Activated naive CD8-positive, alpha-beta T cell treated with anti-CD3 and anti-CD28 coated beads, Interleukin-2, amount 50 U/mL, for 24 hours (primary cell): ENCODE measurements around the gene MUC3A.
A peak's percentile ranks its signal among the peaks of the same experiment; 100 is the strongest.

ENCODE experiments used
- ATAC-seq: fragments of 150-1000 bp; cut with Tn5 transposase; one replicate; pipeline ENCODE4 v1.10.0; 2021
- DNase-seq: peaks from one replicate; pipeline ENCODE4 v3.0.0; 2021
- H3K27ac Mint-ChIP-seq: one replicate; pipeline ENCODE4 v1.8.0; 2021; ENCODE audit warnings: mild to moderate bottlenecking, mixed read lengths
- H3K27me3 Mint-ChIP-seq: one replicate; pipeline ENCODE4 v1.8.0; 2021; ENCODE audit warnings: mixed read lengths
- H3K36me3 Mint-ChIP-seq: one replicate; pipeline ENCODE4 v1.8.0; 2021; ENCODE audit warnings: low read depth, mixed read lengths
- H3K4me1 Mint-ChIP-seq: one replicate; pipeline ENCODE4 v1.8.0; 2021; ENCODE audit warnings: mixed read lengths
- H3K4me3 Mint-ChIP-seq: one replicate; pipeline ENCODE4 v1.8.0; 2021; ENCODE audit warnings: mild to moderate bottlenecking, moderate library complexity, mixed read lengths
- H3K9me3 Mint-ChIP-seq: one replicate; pipeline ENCODE4 v1.8.0; 2021; ENCODE audit warnings: mixed read lengths

The MUC3A gene

DNA sequence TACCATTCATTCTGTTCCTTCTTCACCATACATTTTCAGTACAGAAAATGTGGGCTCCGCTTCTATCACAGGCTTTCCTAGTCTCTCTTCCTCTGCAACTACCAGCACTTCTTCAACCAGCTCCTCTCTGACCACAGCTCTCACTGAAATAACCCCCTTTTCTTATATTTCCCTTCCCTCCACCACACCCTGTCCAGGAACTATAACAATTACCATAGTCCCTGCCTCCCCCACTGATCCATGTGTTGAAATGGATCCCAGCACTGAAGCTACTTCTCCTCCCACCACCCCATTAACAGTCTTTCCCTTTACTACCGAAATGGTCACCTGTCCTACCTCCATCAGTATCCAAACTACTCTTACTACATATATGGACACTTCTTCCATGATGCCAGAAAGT lies 10.6 kb downstream of the MUC3A start:
- Mint-ChIP-seq H3K4me1 (no peaks in the 10 kb centered on the region), H3K27ac (no peak overlapping the region), H3K4me3 (no peak overlapping the region), H3K27me3 (peaks cover 19% of the 10 kb centered on the region), H3K36me3 (no peaks in the 10 kb centered on the region), H3K9me3 (no peaks in the 10 kb centered on the region)
- DNase-seq (no peak), ATAC-seq (no peak)

DNA sequence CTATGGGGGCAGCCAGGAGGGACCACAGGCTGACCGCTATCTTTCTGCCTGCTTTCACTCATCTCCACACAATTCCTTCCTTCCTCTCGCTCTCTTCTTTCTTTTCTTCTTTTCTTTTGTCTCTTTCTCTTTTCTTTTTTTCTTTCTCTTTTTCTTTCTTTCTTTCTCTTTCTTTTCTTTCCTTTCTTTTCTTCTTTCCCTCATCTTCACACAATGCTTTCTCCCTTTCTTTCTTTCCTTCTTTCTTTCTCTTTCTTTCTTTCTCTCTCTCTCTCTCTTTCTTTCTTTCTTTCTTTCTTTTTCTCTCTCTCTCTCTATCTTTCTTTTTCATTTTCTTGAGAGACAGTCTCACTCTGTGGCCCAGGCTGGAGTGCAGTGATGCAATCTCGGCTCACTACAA lies 13.2 kb downstream of the MUC3A start:
- ATAC-seq (no peak), DNase-seq (no peak)
- peaks cover 40% of the 10 kb centered on the region for H3K27me3 Mint-ChIP-seq
- no peaks in the 10 kb centered on the region for H3K36me3 Mint-ChIP-seq
- no peaks in the 10 kb centered on the region for H3K9me3 Mint-ChIP-seq
- H3K27ac Mint-ChIP-seq = no peak overlapping the region
- H3K4me3 Mint-ChIP-seq = no peak overlapping the region
- peaks cover 14% of the 10 kb centered on the region for H3K4me1 Mint-ChIP-seq

DNA sequence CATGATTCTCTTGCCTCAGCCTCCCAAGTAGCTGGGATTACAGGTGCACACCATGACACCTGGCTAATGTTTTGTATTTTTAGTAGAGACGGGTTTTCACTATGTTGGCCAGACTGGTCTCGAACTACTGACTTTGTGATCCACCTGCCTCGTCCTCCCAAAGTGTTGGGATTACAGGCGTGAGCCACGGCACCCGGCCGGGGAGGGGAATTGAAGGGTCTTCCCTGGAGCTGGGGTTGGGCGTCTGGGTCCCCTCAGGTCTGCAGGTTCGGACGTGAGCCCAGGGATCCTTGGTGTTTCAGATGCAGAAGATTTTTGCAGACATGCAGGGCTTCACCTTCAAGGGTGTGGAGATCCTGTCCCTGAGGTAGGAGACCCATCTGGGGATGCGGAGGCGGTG lies 14.1 kb downstream of the MUC3A start:
- Mint-ChIP-seq H3K9me3 (no peaks in the 10 kb centered on the region), H3K27ac (no peak overlapping the region), H3K4me1 (peaks cover 15% of the 10 kb centered on the region), H3K36me3 (no peaks in the 10 kb centered on the region), H3K27me3 (peaks cover 48% of the 10 kb centered on the region), H3K4me3 (no peak overlapping the region)
- DNase-seq (no peak), ATAC-seq (no peak)

DNA sequence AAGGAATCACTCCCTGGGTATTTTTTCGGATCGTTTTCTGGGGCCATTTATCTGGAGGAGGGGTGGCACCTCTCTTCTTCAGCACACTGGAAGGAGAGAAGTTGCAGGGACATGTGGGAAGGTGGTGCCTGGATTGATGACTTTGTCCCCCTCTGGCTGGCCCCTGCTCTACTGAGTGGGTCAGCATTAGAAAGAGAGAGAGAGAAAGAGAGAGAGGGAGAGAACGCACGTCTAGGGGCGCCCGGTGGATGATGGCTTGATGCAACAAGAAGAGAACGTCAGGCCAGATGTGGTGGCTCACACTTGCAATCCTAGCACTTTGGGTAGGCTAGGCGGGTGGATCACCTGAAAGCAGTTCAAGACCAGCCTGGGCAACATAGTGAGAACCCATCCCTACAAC lies 14.5 kb downstream of the MUC3A start:
- Mint-ChIP-seq H3K9me3 (no peaks in the 10 kb centered on the region), H3K4me1 (peaks cover 15% of the 10 kb centered on the region), H3K27ac (no peak overlapping the region), H3K4me3 (no peak overlapping the region), H3K36me3 (no peaks in the 10 kb centered on the region), H3K27me3 (peaks cover 52% of the 10 kb centered on the region)
- ATAC-seq = no peak
- DNase-seq = no peak

DNA sequence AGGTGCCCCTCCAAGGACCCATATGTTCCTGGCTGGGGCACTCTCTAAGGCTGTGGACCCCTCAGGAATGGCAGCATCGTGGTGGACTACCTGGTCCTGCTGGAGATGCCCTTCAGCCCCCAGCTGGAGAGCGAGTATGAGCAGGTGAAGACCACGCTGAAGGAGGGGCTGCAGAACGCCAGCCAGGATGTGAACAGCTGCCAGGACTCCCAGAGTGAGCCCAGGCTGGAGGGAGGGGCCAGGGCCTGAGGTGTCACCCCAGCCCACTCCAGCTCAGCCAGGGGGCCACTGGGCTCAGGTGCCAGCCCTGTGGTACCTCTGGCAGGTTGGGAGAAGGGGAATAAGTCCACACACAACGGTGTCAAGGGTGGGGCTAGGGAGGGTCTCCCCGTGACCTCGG lies 15.3 kb downstream of the MUC3A start:
- Mint-ChIP-seq H3K4me1 (peaks cover 15% of the 10 kb centered on the region), H3K27ac (no peak overlapping the region), H3K36me3 (no peaks in the 10 kb centered on the region), H3K4me3 (no peak overlapping the region), H3K27me3 (peaks cover 59% of the 10 kb centered on the region), H3K9me3 (no peaks in the 10 kb centered on the region)
- DNase-seq (no peak), ATAC-seq (no peak)

DNA sequence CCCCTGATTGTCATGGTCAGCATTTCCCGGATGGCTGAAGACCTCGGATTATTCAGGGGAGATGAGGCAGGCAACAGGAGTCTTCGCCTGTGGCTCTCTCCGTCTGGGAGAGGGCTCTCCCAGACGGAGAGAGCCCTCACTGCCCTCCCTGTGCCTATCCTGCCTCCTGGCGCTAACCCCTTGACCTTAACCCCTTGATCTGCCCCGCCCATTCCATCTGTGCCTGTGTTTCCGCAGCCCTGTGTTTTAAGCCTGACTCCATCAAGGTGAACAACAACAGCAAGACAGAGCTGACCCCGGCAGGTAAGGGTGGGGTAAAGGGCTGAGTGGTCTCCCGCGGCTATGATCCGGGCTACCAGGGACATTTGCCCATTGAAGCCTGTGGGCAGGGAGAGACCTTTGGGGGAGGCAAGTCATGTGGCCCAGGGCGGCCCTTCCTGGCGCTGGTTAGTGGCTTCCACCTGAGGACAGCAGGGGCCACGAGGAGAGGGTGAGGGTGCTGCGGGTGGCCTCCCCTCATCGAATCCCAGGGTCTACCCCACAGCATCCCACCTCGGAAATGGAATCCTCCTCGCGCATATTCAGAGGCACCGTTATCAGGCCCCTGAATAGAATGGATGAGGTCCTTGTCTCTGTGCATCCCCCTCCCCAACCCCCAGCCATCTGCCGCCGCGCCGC lies 15.8 kb downstream of the MUC3A start:
- H3K27me3 Mint-ChIP-seq = peaks cover 59% of the 10 kb centered on the region
- no peak overlapping the region for H3K27ac Mint-ChIP-seq
- peak overlapping the region; percentile 56 for H3K4me3 Mint-ChIP-seq
- no peaks in the 10 kb centered on the region for H3K9me3 Mint-ChIP-seq
- ATAC-seq (no peak), DNase-seq (no peak)
- H3K4me1 Mint-ChIP-seq = peaks cover 15% of the 10 kb centered on the region
- H3K36me3 Mint-ChIP-seq = no peaks in the 10 kb centered on the region

DNA sequence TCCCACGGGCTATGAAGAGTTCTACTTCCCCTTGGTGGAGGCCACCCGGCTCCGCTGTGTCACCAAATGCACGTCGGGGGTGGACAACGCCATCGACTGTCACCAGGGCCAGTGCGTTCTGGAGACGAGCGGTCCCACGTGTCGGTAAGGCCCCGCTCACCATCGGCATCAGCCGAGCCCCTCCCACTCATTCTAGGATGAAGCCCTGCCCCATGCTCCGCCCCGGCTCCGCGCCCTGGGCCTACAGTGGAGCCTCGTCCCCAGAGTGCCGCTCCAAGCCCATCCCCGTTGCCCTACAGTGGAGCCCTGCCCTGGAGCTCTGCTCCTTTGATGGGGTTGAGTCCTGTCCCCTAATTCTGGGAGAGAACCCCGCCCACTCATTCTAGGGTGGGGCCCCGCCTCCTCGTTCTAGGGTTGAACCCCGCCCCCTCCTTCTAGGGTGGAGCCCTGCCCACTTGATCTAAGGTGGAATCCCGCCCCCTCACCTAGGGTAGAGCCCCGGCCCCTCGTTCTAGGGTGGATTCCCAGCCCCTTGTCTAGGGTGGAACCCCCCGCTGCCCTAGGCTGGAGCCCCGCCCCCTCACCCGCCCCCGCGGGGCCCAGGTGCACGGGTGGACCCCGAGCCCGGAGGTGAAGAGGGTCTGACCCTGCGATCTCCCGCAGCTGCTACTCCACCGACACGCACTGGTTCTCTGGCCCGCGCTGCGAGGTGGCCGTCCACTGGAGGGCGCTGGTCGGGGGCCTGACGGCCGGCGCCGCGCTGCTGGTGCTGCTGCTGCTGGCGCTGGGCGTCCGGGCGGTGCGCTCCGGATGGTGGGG lies 16.6 kb downstream of the MUC3A start:
- H3K4me3 Mint-ChIP-seq = peak overlapping the region; percentile 56
- no peak overlapping the region for H3K27ac Mint-ChIP-seq
- peaks cover 15% of the 10 kb centered on the region for H3K4me1 Mint-ChIP-seq
- peaks cover 62% of the 10 kb centered on the region for H3K27me3 Mint-ChIP-seq
- no peaks in the 10 kb centered on the region for H3K36me3 Mint-ChIP-seq
- no peaks in the 10 kb centered on the region for H3K9me3 Mint-ChIP-seq
- ATAC-seq (peak; percentile 73), DNase-seq (peak; percentile 89)

DNA sequence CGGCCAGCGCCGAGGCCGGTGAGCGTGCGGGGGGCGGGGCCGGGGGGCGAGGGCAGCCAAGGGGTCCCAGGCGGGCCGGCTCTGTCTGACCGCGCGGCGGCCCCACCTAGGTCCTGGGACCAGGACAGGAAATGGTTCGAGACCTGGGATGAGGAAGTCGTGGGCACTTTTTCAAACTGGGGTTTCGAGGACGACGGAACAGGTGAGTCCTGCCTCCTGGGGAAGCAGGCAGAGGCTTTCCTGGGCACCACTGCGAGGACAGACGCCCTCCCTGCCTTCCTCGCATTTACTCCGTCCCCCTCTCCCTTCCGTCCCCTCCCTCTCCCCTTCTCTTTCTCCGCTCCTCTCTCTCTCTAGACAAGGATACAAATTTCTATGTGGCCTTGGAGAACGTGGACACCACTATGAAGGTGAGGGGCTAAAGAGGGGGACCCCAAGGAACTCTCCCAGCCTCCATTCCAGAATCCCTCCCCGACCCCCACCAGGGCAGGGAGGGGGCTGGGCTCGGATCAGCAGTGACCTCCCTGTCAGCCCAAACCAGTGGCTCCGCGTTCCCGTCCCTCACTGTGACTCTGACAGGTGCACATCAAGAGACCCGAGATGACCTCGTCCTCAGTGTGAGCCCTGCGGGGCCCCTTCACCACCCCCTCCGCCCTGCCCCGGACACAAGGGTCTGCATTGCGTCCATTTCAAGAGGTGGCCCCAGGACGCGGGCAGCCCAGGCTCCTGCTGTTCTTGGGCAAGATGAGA lies 17.4 kb downstream of the MUC3A start:
- H3K4me3 Mint-ChIP-seq = peak overlapping the region; percentile 56

DNA sequence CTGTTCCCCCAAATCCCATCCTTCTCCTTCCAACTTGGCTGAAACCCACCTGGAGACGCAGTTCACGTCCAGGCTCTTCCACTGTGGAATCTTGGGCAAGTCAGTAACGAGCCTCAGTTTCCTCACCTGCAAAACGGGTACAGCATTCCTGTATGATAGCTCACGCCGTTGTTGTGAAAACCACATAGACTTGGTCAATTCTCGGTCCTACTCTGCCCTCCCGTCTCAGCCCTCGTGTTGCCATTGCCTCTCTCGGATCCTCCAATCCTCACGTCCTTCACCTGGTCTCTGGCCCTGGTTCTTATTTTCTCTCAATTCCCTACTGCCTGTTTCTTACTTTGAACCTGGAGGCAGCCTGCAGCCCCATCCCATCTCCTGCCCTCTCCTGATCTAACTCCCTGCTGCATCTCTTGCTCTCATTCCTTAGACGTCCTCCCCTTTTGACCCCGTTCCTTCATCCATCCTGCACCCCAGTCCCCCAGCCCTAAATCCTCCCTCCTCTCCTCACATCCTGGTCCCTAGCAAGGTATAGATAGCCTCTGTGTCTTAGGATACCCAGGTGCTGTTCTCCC lies 18.0 kb downstream of the MUC3A start:
- DNase-seq (no peak), ATAC-seq (no peak)
- peaks cover 15% of the 10 kb centered on the region for H3K4me1 Mint-ChIP-seq
- peaks cover 66% of the 10 kb centered on the region for H3K27me3 Mint-ChIP-seq
- H3K36me3 Mint-ChIP-seq = no peaks in the 10 kb centered on the region
- no peaks in the 10 kb centered on the region for H3K9me3 Mint-ChIP-seq
- peak overlapping the region; percentile 0 for H3K4me3 Mint-ChIP-seq
- H3K27ac Mint-ChIP-seq = no peak overlapping the region

More for the DNA sequence above, 17.4 kb downstream of the MUC3A start:
- Mint-ChIP-seq H3K36me3 (no peaks in the 10 kb centered on the region), H3K27me3 (peaks cover 66% of the 10 kb centered on the region), H3K27ac (no peak overlapping the region), H3K9me3 (no peaks in the 10 kb centered on the region), H3K4me1 (peaks cover 15% of the 10 kb centered on the region)
- ATAC-seq (no peak), DNase-seq (no peak)

DNA sequence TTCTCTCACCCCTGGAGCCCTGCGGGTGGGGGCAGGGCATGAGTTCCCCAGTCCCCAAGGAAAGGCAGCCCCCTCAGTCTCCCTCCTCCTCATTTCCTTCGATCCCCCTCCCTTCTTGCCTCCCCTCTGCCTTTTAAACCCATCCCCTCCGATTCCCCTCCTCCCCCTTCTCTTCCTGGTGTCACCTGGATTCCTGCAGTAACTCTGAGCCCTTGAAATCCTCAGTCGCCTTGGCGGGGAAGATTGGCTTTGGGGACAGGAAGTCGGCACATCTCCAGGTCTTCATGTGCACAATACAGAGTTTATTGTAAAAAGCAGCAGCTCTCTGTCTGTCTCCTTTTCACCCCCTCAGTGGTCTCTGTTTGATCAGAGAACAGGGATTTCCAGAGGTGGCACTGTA lies 18.7 kb downstream of the MUC3A start:
- Mint-ChIP-seq H3K4me1 (peaks cover 15% of the 10 kb centered on the region), H3K36me3 (no peaks in the 10 kb centered on the region), H3K4me3 (no peak overlapping the region), H3K27ac (no peak overlapping the region), H3K9me3 (no peaks in the 10 kb centered on the region), H3K27me3 (peaks cover 59% of the 10 kb centered on the region)
- ATAC-seq (no peak), DNase-seq (no peak)

DNA sequence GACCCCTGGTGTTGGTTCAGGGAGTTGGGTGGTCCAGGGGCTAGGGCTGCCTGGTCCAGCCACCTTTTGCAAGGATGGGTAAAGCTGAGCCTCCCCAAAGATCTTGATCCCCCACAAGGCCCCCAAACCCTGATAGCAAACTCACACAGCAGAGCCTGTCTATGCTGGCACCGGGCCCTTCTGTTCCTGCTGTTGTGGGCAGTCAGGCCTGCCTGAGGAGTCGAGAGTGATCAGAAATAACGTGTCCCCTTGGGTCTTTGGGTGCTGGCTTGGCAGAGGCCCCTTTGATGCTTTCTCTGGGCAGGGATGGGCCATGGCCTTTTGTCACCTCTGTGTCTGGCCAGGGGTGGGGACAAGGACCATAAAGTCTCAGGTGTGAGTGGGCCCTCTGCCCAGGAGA lies 19.3 kb downstream of the MUC3A start:
- Mint-ChIP-seq H3K27me3 (peaks cover 56% of the 10 kb centered on the region), H3K9me3 (no peaks in the 10 kb centered on the region), H3K4me3 (no peak overlapping the region), H3K36me3 (no peaks in the 10 kb centered on the region), H3K4me1 (peaks cover 15% of the 10 kb centered on the region), H3K27ac (no peak overlapping the region)
- DNase-seq (no peak), ATAC-seq (no peak)

DNA sequence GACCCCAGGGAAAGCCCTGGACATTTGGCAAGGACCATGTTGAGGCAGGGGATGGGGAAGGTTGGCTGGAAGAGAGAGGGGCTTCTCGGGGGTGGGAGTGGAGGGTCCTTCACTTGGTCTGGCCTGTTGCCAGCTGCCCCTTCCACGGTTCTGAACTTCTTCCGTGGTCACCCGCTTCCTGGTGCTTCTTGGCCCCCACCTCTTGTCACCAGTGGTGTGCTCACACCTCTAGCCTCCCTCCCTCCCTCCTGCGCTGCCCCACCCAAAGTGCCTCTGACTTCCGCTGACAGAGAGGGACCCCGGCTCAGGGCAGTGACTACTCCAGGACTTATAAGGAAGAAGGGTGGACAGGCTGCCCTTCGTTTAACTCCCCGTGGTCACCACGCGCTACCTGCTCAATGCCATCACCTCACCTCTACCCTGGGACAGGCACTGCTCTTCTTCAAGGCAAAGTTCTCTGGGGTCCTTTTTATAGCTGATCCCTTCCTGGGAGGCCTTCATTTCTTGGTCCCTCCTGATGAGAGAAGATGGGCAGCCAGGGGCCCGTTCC lies 19.8 kb downstream of the MUC3A start, which contains the start of gene MUC12:
Gene MUC12, plus strand, starts transcription at position 500 of the 550 bp plus-strand sequence. CDS start 58 bp downstream, outside the sequence.
- H3K36me3 Mint-ChIP-seq = no peaks in the 10 kb centered on the region
- H3K27ac Mint-ChIP-seq = no peak within 1 kb of the TSS
- peaks cover 53% of the 10 kb centered on the region for H3K27me3 Mint-ChIP-seq
- H3K4me3 Mint-ChIP-seq = no peak within 1 kb of the TSS
- peaks cover 15% of the 10 kb centered on the region for H3K4me1 Mint-ChIP-seq
- ATAC-seq (no peak), DNase-seq (no peak)
- H3K9me3 Mint-ChIP-seq = peaks cover 1% of the 10 kb centered on the region

DNA sequence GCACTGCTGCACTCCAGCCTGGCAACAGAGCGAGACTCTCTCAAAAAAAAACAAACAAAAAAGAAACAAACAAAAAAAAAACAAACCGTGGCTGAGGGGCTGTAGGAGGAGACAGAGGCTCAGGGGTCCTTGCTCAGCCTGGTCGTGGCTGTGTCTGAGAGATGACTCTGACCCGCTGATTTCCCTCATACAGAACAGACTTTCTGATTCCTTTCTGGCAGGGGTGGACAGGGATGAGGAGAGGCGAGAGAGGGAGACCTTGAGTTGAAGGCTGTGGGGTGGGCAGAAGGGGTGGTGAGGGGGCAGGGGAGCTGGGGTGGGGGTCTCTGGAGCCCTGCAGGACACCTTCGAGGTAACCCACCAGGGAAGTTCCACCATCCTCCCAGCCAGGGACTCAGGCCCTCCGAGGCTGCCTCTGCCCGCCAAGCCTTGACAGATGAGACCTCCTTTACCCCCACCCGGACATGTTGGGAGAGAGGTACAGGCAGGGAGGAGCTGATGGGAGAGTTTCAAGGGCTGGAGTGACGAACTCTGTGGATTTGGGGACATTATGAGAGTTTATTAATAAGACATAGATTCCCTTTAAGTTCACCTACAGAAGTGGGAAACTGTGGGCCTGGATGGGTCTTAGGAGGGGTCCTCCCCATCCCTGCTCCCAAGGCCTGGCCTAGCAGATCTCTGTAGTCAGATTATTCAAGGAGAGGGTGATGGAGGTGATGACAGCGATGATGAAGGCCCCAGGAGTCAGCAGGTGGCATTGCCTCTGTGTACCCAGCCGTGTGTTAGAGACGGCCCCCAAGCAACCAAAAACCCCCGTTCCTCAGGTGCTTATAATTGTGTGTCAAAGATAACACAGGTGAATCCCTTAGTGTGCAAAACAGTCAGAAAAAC lies 22.0 kb downstream of the MUC3A start:
- H3K36me3 Mint-ChIP-seq = no peaks in the 10 kb centered on the region
- H3K9me3 Mint-ChIP-seq = peaks cover 3% of the 10 kb centered on the region
- H3K4me3 Mint-ChIP-seq = no peak overlapping the region
- DNase-seq (no peak), ATAC-seq (no peak)
- H3K4me1 Mint-ChIP-seq = peaks cover 8% of the 10 kb centered on the region
- H3K27ac Mint-ChIP-seq = no peak overlapping the region
- H3K27me3 Mint-ChIP-seq = peaks cover 48% of the 10 kb centered on the region
